CD1c-positive myeloid dendritic cell (primary cell): Measurements from ENCODE around the gene STARD13.

ENCODE experiments used
- DNase-seq: peaks from one replicate; pipeline ENCODE4 v3.0.0-alpha.2; 2016; ENCODE audit errors: extremely low spot score

The STARD13 gene

DNA sequence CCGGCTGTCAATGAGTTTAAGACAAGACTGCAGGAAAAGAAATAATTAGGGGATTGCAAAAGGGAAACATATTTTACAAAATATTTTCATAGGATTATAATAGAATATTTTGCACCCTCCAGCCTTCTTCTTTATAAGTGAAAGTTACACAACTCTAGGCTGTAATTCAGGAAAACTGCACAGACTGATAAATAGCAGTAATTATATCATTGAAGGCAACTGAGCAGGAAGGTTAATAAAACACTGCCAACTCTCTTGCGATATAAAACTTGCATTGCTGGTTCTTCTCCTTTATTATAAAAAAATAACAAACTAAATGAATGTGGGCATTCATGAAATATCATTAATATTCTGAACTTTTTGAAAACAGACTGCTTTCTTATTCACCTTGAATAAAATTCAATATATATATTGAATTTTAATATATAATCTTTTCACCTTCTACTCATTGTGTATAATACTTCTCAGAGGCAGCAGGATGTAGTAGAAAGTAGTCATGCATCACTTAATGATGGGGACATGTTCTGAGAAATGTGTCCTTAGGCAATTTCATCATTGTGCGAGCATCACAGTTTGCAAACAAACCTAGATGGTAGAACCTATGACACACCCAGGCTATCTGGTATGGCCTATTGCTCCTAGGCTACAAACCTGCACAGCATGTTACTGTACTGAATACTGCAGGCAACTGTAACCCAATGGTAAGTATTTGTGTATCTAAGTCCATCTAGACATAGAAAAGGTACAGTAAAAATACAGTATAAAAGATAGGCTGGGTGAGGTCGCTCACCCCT lies 24.9 kb upstream of the STARD13 start:
- DNase-seq: no peak

- no peak for DNase-seq
Measured at GRCh38 chr13:33308863-33309262, 23.3 kb upstream of the STARD13 start.

- DNase-seq: no peak
Measured at GRCh38 chr13:33307843-33308242, 22.3 kb upstream of the STARD13 start.

GRCh38 chr13:33303855-33304597 lies 18.5 kb upstream of the STARD13 start:
- peak; percentile 5 for DNase-seq

DNA sequence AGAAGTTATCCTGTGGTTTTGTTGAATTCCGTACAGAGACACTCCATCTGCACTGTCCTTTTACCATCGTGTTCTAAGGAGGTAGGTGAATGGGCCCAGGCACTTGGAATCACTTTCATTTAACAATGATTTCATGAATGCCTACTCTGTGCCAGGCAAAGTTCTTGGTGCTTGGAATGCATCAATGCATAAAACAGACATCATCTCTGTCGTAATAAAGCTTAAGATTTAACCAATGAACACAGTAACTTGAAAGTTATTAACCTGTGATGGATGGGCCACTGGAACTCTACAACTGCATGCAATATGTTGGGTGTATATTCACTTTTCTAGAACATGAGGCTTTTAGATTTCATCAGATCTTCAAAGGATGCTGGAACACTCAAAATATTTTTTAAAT lies 14.1 kb upstream of the STARD13 start:
- no peak for DNase-seq

DNA sequence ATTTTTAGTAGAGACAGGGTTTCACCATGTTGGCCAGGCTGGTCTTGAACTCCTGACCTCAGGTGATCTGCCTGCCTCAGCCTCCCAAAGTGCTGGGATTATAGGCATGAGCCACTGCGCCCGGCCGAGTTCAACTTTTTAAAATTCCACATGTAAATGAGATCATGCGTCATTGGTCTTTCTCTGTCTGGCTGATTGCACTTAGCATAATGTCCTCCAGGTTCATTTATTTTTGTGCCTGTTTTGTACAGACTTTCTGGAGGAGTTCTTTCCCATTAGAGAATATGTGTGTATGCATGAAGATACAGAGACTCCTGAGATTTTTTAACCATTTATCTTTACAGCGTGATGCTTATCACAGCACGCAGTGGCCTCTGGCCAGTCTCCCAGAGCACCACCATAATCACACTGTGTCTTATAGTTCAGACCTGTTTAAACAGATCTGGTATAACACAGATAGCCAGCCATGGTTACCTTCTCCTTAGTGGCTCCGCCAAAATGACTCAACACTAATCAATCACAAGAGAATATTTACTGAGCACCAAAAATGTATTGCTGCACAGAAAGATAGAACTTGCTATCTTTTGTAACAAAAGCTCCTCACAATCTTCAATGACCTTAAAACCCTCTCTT lies 11.4 kb upstream of the STARD13 start:
- no peak for DNase-seq

GRCh38 chr13:33292712-33293111 lies 7.2 kb upstream of the STARD13 start:
- DNase-seq: no peak

DNA sequence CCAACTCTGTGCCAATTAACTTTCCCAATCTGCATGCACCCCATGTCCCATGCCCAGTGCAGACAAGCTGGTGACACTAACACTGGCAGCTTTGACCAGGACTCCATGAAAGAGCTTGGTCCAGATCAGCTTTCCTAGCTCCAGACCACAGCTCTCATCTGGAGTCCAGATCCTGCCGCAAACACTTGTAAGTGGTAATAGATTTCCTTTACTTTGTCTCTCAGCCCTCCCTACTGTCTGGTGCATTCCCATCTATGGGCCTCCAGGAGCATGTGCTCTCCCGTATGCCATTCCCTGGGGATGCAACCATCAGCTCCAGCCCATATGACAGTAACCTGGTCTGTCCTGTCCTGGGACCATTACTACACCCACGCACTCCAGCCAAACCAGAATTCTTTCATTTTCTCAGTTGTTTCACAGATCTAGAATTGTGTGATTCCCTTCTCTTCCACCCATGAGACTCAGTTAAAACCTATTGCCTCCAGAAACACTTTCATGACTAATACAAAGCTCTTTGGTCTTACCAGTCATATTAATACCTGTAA lies 4.9 kb upstream of the STARD13 start:
- no peak for DNase-seq

DNA sequence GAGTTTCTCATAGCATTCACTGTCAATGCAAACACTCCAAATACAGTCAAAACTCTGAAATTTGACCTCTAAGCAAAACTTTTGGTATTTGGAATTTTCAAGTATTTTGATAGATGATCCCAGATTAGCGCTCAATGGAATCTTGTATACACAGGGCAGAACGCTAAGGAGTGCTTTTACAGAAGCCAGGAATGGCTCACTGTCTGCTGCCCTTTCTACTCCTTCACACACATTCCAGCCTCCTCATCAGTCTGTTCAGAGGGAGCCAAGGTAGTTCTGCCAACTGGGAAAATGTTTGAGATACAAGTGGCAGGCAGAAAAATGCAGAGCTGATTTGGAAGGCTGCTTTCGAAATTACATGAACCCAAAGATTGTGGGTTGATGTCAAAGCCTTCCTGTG lies 4.4 kb upstream of the STARD13 start:
- no peak for DNase-seq

GRCh38 chr13:33287142-33287882 lies 1.8 kb upstream of the STARD13 start:
- no peak for DNase-seq

DNA sequence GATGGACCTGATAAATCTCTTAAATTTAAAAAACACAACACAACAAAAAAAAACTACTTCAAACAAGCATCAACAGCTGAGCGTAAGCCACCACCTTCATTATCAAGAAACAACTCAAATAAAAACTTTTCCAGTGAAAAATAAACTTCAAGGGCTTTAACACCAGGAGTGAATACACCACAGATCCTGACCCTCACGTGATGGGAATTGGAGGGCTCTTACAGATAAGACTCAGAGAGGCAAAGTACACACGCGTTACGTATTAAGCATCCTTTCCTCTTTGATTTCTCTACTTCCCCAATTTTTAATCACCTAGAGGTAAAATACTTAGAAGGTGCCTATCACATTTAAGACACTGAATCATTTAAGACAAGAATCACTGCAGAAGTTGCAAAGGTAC lies 573 bp upstream of the STARD13 start:
- DNase-seq: no peak

DNA sequence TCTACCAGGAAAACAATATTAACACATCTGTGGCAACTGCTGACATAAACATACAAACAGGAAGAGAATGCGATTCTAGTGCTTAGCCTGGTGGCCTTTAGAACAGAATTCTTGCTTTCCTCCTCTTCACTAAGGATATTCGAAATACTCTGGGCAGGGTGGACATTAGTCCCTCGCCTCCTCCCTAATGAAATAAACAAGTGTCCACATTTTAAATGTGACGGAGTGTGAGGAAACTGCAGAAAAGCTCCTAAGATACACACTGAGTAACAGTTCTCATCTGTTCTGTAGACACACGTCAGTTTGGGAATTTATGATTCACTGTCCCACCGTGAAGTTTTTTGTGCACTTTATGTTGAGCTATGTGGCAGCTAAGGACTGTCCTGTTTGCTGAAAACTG lies 639 bp downstream of the STARD13 start:
- peak; percentile 4 for DNase-seq

GRCh38 chr13:33284031-33284430 lies 1.5 kb downstream of the STARD13 start:
- peak; percentile 3 for DNase-seq

GRCh38 chr13:33283195-33283911 lies 2.2 kb downstream of the STARD13 start:
- no peak for DNase-seq

DNA sequence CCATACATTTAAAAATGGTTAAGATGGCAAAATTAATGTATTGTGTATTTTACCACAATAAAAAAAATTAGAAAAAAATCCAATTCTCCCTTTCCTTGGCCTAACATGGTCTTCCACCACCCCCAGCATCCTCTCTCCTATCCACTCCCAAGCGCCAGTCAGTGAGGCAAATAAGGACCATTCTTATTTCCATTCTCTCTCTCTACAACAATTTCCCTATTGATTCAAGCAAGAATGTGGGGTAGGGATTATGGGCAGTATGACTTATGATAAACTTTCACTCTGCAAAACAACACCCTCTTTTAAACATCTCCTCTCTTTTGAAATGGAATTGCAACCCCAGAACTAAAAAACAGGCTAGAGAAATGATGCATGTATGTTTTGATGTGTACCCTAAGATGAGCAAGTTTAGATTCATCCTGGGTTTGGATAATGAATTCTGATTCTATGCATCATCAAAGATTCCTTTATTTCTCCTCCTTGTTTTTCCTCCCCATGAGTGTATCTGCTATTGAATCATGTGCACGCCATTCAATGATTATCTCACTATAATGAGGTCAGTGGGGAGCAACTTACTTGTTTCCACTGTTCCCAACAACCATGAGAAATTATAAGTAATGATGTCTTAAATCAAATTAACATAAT lies 3.5 kb downstream of the STARD13 start:
- no peak for DNase-seq

GRCh38 chr13:33280923-33281322 lies 4.6 kb downstream of the STARD13 start:
- DNase-seq: no peak

DNA sequence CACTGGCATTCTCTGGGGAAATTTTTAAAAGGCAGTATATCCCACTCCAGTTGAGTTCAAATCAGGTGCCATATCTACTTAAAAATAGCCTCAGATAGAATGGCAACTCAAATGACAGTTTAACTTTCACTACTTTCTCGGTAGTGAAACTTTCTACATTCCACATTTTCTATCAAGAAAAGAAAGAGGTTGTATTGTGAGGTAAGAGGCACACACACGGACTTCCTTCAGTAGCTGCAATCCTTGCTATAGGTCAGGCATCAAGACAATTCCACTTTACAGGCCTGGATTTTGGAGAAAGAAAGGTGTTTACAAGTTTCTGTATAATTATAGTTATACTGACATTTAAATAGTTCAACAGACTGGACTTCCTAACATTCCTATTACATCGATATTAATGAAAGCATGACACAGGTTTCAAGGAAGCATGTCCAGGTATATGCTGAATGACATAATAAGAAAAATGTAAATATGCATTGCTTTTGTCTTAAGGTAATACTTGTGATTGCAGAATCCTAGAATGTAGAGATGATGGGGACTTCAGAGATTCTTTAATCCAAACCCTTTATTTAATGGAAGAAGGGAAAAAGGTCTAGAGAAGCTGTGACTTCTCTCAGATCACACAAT lies 5.2 kb downstream of the STARD13 start:
- no peak for DNase-seq

DNA sequence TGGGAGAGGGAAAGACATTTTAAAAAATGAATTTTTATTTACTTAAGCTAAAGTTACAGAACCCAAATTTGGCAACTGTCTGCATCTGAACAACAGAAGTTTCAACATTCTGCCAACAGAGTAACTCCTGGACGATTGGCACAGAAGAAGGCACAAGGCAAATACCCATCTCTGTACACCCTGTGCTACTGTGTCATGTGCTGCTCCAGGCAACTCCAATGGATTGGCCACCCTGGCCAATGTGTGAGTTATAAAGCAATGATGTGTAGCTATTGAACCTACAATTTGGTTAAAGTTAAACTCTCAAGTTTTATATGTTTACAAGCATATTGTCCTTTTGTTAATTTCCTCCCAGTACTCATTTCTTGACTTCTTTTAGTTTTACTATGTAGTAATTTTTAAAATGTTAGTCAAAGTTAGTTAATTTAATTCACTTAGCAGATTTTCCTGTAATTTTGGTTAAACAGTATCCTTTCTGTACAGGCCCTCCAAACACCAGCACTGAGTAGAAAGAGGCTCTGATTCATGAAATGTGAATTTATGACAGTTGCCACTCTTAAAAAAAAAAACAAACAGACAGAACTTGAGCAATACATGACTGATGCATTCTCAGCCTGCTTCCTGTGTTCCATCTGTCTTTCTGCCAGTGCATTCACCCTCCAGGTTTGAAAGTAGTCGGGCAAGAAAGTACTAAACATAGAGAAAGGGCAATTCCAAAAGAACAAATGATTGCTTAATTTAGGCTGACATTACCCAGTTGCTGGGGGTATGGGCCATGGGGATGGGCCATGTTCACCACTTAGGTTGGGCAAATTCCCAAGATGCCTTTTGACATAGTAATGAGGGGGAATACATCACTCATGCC lies 5.9 kb downstream of the STARD13 start:
- no peak for DNase-seq

DNA sequence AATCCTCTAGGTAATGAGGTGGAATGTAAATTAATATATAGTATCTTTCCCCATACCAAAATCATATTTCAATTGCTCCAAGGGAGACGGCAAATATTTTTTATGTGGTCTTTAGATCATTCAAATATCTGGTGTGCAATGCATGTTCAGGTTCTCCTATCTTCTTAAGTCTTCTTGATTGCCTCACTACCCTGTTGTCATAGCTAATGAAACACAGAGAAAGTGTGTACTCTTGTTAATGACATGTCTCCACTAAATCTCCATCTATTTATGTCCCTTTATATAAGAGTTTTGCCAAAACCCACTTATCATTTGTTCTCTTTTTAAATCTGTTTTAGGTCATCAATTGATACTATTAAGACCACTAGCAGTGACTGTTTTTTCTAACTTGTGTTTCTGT lies 6.6 kb downstream of the STARD13 start:
- DNase-seq: no peak
